Breast epithelium (tissue), 4 donors: ENCODE data around the gene TSHR. TPM values are rescaled to one million over a fixed set of nuclear protein-coding genes. Genes with fewer than 3 reads are reported as not detected.
A peak's percentile ranks its signal among the peaks of the same experiment; 100 is the strongest.

Experiments used
- DNase-seq, 2 donors: peaks; one replicate each; pipeline ENCODE4 v3.0.0-alpha.2; 2019; ENCODE audit warnings: low spot score in 2 of 2
- H3K27ac ChIP-seq, 2 donors: fragments of 200-600 bp; sonication (generic) in 1 of 2; one replicate each; pipeline ENCODE4 v1.5.1; 2016 to 2019; ENCODE audit warnings: mild to moderate bottlenecking in 1 of 2
- H3K27me3 ChIP-seq, 2 donors: fragments of 200-600 bp; sonication (generic) in 1 of 2; one replicate each; pipeline versions ENCODE4 v1.5.1 to v1.6.0; 2017 to 2019; ENCODE audit warnings: control low read depth in 1 of 2, mild to moderate bottlenecking in 1 of 2
- H3K36me3 ChIP-seq: fragments of 200-600 bp; one replicate; pipeline ENCODE4 v1.5.1; 2019
- H3K4me1 ChIP-seq, 2 donors: fragments of 200-600 bp; sonication (generic); one replicate each; pipeline ENCODE4 v1.5.1; 2016 to 2019; ENCODE audit warnings: control low read depth in 1 of 2
- H3K4me3 ChIP-seq, 3 donors: fragments of 200-600 bp; sonication (generic); 1 replicate in 2 of 3; 2 replicates in 1 of 3; pipeline ENCODE4 v1.5.1; 2016 to 2019; ENCODE audit warnings: mild to moderate bottlenecking in 3 of 3, moderate library complexity in 2 of 3
- H3K9me3 ChIP-seq, 2 donors: fragments of 200-600 bp; sonication (generic) in 1 of 2; one replicate each; pipeline ENCODE4 v1.5.1; 2016 to 2019; ENCODE audit warnings: control low read depth in 1 of 2
- POLR2A ChIP-seq: fragments of 450-650 bp; IDR thresholded peaks from one replicate; pipeline ENCODE4 v1.6.1; 2016; ENCODE audit warnings: antibody characterized with exemption, mild to moderate bottlenecking, moderate library complexity
- POLR2AphosphoS5 ChIP-seq, 3 donors: sonication (generic); formaldehyde crosslinking; IDR thresholded peaks; one replicate each; pipeline ENCODE4 v1.6.1; 2017; ENCODE audit warnings: antibody characterized with exemption in 3 of 3
- intact Hi-C: fragments of 100-400 bp; cut with DNase I; formaldehyde crosslinking; loops from one replicate; pipeline ENCODE4 v1.15.1; 2023; ENCODE audit warnings: low total_unique reads
- total RNA-seq, 3 donors: library from RNA; depleted of rRNA; stranded (reverse); fragments of >200 nt; gene quantifications; one replicate each; pipeline ENCODE4 v1.1.0, GENCODE V29; 2016
- TF ChIP-seq, protein P1 (sequence below), 3 donors: fragments of 450-650 bp; IDR thresholded peaks; one replicate each; pipeline ENCODE4 v1.5.1; 2016 to 2017; ENCODE audit warnings: antibody characterized with exemption in 3 of 3, mild to moderate bottlenecking in 3 of 3, moderate library complexity in 3 of 3

Gene TSHR
- total RNA-seq, 3 donors from 2014 or later: 0.48 to 1.6 TPM; not detected in 1

DNA sequence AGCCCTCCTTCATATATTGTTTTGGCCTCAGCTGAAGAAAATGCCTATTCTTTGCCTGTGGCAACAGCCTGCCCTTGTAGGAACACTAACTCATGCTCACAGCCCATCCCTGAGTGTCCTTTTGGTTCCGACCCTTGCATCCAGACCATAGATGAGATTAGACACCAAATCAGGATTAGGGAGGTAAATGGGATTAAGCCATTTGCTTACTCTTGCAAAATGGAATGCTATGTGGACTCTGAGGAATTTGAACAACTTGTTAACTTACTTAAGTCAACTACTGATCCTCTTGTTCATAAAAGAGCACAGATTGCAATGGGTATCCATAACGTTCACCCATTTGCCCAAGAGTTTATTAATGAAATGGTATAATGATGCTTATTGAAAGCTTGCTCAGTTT, 27.3 kb downstream of the TSHR start:
- no peak overlapping the region for H3K4me3 ChIP-seq
- H3K9me3 ChIP-seq: no peaks in the 10 kb centered on the region
- TF ChIP-seq, protein P1, sequence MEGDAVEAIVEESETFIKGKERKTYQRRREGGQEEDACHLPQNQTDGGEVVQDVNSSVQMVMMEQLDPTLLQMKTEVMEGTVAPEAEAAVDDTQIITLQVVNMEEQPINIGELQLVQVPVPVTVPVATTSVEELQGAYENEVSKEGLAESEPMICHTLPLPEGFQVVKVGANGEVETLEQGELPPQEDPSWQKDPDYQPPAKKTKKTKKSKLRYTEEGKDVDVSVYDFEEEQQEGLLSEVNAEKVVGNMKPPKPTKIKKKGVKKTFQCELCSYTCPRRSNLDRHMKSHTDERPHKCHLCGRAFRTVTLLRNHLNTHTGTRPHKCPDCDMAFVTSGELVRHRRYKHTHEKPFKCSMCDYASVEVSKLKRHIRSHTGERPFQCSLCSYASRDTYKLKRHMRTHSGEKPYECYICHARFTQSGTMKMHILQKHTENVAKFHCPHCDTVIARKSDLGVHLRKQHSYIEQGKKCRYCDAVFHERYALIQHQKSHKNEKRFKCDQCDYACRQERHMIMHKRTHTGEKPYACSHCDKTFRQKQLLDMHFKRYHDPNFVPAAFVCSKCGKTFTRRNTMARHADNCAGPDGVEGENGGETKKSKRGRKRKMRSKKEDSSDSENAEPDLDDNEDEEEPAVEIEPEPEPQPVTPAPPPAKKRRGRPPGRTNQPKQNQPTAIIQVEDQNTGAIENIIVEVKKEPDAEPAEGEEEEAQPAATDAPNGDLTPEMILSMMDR (IDR thresholded peaks at IDR 0.05): no peak
- no peak for TF ChIP-seq POLR2A
- TF ChIP-seq POLR2AphosphoS5 (IDR thresholded peaks at IDR 0.05): no peak
- no peak for DNase-seq
- no peak overlapping the region for H3K27ac ChIP-seq
- intact Hi-C loops: no loop called here
- H3K36me3 ChIP-seq: no peaks in the 10 kb centered on the region
- H3K4me1 ChIP-seq: no peaks in the 10 kb centered on the region
- H3K27me3 ChIP-seq: no peaks in the 10 kb centered on the region

DNA sequence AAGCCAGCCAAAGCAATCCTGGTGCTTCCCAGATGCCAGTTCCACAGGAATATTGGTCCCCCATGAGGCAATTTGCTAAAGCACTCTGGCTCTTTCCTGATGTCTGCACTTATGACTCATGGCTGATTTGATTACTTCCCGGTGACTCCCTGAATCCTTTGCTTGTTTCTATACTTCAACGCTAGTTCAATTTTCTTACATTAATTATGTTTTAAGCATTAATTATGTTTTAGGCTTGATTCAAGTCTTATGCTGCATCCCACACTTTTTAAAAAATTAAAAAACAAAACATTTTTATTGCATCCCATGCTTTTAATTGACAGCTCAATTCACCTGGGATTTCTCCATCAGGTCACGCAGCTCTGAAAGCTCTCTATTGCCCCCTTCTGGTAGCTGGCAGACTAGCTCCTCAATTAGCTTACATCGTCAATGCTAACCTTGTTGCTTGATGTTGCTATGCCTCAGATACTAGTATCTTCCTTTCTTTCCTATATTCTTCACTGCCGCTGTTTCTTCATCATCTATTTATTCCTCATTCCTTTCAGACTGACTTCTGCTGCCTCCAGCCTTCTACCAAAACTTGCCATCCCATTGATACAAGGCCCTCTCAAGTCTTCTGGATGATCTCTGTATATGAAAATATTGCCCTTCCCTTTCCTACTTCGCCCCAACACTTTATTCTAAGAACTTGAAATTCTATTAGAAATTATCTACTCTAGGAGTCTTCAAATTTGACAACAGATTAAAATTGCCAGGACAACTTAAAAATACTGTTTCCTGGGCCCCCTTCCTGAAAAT, 32.0 kb downstream of the TSHR start:
- Histone ChIP-seq H3K4me3 (no peak overlapping the region), H3K36me3 (no peaks in the 10 kb centered on the region), H3K27me3 (peaks cover 0 to 5% of the 10 kb centered on the region in 2 donors), H3K27ac (no peak overlapping the region), H3K4me1 (no peaks in the 10 kb centered on the region), H3K9me3 (no peaks in the 10 kb centered on the region)
- intact Hi-C loops: loop anchor here (5.0 kb wide), 1 partner anchor 35 kb away; no protein-coding TSS in a partner anchor
- TF ChIP-seq, protein P1 (IDR thresholded peaks at IDR 0.05): peak; percentile 74 to 84 (median 79)
- TF ChIP-seq POLR2A: no peak
- peak; percentile 31 to 59 for DNase-seq

DNA sequence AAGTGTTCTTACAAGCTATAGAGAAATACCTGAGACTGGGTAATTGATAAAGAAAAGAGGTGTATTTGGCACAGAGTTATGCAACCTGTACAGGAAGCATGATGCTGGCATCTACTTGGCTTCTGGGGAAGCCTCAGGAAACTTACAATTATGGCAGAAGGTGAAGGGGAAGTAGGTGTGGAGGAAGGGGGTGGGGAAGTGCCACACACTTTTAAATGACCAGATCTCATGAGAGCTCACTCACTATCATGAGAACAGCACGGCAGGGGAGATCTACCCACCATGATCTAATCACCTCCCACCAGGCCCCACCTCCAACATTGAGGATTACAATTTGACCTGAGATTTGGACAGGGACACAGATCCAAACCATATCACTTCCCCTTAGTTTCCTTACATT, 32.8 kb downstream of the TSHR start:
- H3K4me1 ChIP-seq: no peaks in the 10 kb centered on the region
- H3K9me3 ChIP-seq: no peaks in the 10 kb centered on the region
- TF ChIP-seq, protein P1 (IDR thresholded peaks at IDR 0.05): no peak
- DNase-seq: no peak
- H3K4me3 ChIP-seq: no peak overlapping the region
- intact Hi-C loops: loop anchor here (5.0 kb wide), 1 partner anchor 36 kb away; no protein-coding TSS in a partner anchor
- peaks cover 0 to 5% of the 10 kb centered on the region in 2 donors for H3K27me3 ChIP-seq
- H3K36me3 ChIP-seq: no peaks in the 10 kb centered on the region
- no peak overlapping the region for H3K27ac ChIP-seq

DNA sequence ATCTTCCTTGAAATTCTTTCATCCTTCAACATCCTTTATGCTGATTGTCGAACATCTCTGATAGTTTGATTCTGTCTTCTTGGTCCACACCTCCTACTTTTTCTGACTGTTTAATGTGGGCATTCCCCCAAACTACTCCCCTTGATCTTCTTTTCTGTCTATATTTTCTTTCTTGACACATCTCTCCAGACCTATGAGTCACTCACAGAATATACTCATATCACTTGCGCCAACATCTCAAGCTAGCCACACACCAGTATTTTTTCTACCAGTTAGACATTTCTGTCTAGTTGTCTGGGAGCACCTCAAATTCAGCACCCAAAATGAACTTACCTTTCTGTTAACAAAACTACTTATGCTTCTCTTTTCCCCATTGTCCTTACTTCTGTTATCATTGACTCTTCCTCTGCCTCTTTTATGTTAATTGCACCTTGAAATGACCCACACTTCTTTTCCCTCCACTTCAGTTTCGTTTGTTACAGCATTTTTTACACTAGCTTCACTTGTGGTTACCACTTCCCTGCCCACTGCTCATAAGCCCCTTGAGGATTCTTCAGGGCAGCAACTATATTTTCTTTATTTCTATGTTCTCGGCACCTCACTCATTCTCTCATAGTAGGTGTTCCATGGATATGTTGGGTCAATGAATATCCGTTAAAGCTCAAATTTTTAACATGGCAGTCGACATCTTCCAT, 33.5 kb downstream of the TSHR start:
- H3K4me1 ChIP-seq: no peaks in the 10 kb centered on the region
- peaks cover 0 to 5% of the 10 kb centered on the region in 2 donors for H3K27me3 ChIP-seq
- no peak for DNase-seq
- TF ChIP-seq, protein P1 (IDR thresholded peaks at IDR 0.05): no peak
- TF ChIP-seq POLR2AphosphoS5 (IDR thresholded peaks at IDR 0.05): no peak
- H3K4me3 ChIP-seq: no peak overlapping the region
- H3K36me3 ChIP-seq: no peaks in the 10 kb centered on the region
- no peak overlapping the region for H3K27ac ChIP-seq
- intact Hi-C loops: loop anchor here (5.0 kb wide), 1 partner anchor 37 kb away; no protein-coding TSS in a partner anchor
- no peaks in the 10 kb centered on the region for H3K9me3 ChIP-seq

DNA sequence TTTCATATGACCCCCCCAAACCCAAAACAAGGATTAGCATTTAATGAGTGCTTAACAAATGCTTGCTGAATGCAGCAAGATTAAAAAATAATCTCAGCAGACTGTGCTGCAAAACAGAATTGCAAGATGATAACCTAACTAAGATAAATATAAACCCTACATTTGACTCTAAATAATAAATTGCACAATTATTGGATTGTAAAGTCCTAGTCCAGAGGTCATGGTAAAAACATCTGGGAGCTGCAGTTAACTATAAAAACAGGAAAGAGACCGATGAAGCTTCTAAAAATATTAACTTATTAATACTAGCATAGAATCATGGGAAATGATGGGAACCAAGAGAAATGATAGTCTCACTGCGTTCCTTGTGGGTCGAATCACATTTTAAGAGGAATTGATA, 37.2 kb downstream of the TSHR start:
- intact Hi-C loops: no loop called here
- no peak overlapping the region for H3K27ac ChIP-seq
- H3K27me3 ChIP-seq: peaks cover 0 to 5% of the 10 kb centered on the region in 2 donors
- TF ChIP-seq, protein P1 (IDR thresholded peaks at IDR 0.05): no peak
- no peak for TF ChIP-seq POLR2AphosphoS5 (IDR thresholded peaks at IDR 0.05)
- DNase-seq: no peak
- H3K9me3 ChIP-seq: no peaks in the 10 kb centered on the region
- H3K4me3 ChIP-seq: no peak overlapping the region
- H3K36me3 ChIP-seq: no peaks in the 10 kb centered on the region
- H3K4me1 ChIP-seq: no peaks in the 10 kb centered on the region
